Upper lobe of left lung (tissue), 6 donors: Measurements from ENCODE around the gene CNFN. TPM values are rescaled to one million over a fixed set of nuclear protein-coding genes. Genes with fewer than 3 reads are reported as not detected.
"Not testable (repeated sequence)": the region's sequence is repeated elsewhere in the genome, so short reads cannot be mapped to it uniquely, and the experiment has no call there.

Experiments used
- ATAC-seq, 2 donors: fragments of 200-7000 bp; cut with Tn5 transposase; one replicate each; pipeline ENCODE4 v1.9.1; 2022; ENCODE audit warnings: mild to moderate bottlenecking in 2 of 2, moderate library complexity in 2 of 2; ENCODE audit not compliant: low FRiP score in 2 of 2
- DNase-seq, 2 donors: peaks; one replicate each; pipeline ENCODE4 v3.0.0-alpha.2; 2019 to 2020
- H3K27ac ChIP-seq, 4 donors: fragments of 200-600 bp; sonication (generic); one replicate each; pipeline ENCODE4 v1.5.1; 2016 to 2019
- H3K27me3 ChIP-seq, 4 donors: fragments of 200-600 bp; sonication (generic); one replicate each; pipeline ENCODE4 v1.5.1; 2017 to 2019
- H3K36me3 ChIP-seq, 4 donors: fragments of 200-600 bp; sonication (generic); one replicate each; pipeline ENCODE4 v1.5.1; 2016 to 2019
- H3K4me1 ChIP-seq, 4 donors: fragments of 200-600 bp; sonication (generic); one replicate each; pipeline ENCODE4 v1.5.1; 2018 to 2019
- H3K4me3 ChIP-seq, 4 donors: fragments of 200-600 bp; sonication (generic); one replicate each; pipeline ENCODE4 v1.5.1; 2017 to 2019; ENCODE audit warnings: mild to moderate bottlenecking in 2 of 4, moderate library complexity in 1 of 4
- H3K9me3 ChIP-seq, 4 donors: fragments of 200-600 bp; sonication (generic); one replicate each; pipeline ENCODE4 v1.5.1; 2018 to 2019
- CTCF ChIP-seq, 6 experiments: fragments of 450-650 bp in 4 of 6; fragments of 200-600 bp in 2 of 6; sonication (generic) in 2 of 6; IDR thresholded peaks; one replicate each; pipeline ENCODE4 v1.5.1; 2016 to 2019; ENCODE audit warnings: antibody characterized with exemption in 6 of 6
- EP300 ChIP-seq, 4 donors: sonication (generic); formaldehyde crosslinking; IDR thresholded peaks; one replicate each; pipeline ENCODE4 v1.5.1; 2017; ENCODE audit warnings: antibody characterized with exemption in 4 of 4, control low read depth in 2 of 4
- POLR2A ChIP-seq, 4 donors: fragments of 450-650 bp; IDR thresholded peaks; one replicate each; pipeline ENCODE4 v1.5.1; 2016 to 2017; ENCODE audit warnings: antibody characterized with exemption in 4 of 4, mild to moderate bottlenecking in 2 of 4
- POLR2AphosphoS5 ChIP-seq, 2 donors: sonication (generic); formaldehyde crosslinking; IDR thresholded peaks; one replicate each; pipeline ENCODE4 v1.5.1; 2017; ENCODE audit warnings: antibody characterized with exemption in 2 of 2
- WGBS, 2 donors: methylation state at CpG; one replicate each; pipeline ENCODE4 v1.1.5; 2017 to 2018; 5-methylcytosine and 5-hydroxymethylcytosine counted together
- total RNA-seq, 6 donors: library from RNA; depleted of rRNA in 4 of 6; stranded (reverse); fragments of >200 nt in 4 of 6; gene quantifications; one replicate each; pipeline versions ENCODE4 v1.1.0 to v1.2.1, GENCODE V29; 2016 to 2021
- donor health status: DM: no; HTN: no; CAD: no; lungs with moderate emphysema.
- donor health status: DM: no; HTN: yes; CAD: no; lungs with severe emphysema.

The CNFN gene
- total RNA-seq, 6 donors from 2014 or later: 0.46 to 32.5 (median 0.94) TPM; not detected in 3

GRCh38 chr19:42348211-42348610 lies 41.9 kb downstream of the CNFN start:
- ATAC-seq: no peak
- no peak for DNase-seq
- H3K36me3 ChIP-seq: peaks cover 1 to 37% (median 23%) of the 10 kb centered on the region in 4 donors
- no peaks in the 10 kb centered on the region for H3K4me1 ChIP-seq
- no peak overlapping the region for H3K4me3 ChIP-seq
- H3K27ac ChIP-seq: no peak overlapping the region
- H3K27me3 ChIP-seq: no peaks in the 10 kb centered on the region
- no peak for TF ChIP-seq CTCF (IDR thresholded peaks at IDR 0.05)
- TF ChIP-seq EP300 (IDR thresholded peaks at IDR 0.05): no peak
- TF ChIP-seq POLR2A (IDR thresholded peaks at IDR 0.05): no peak
- no peak for TF ChIP-seq POLR2AphosphoS5 (IDR thresholded peaks at IDR 0.05)
- no peaks in the 10 kb centered on the region for H3K9me3 ChIP-seq
- WGBS, 2 donors: 95 to 98% methylated on average over 11 to 14 of the region's 14 CpGs

- H3K9me3 ChIP-seq: no peaks in the 10 kb centered on the region
- DNase-seq (no peak), ATAC-seq (no peak)
- 84 to 87% methylated on average over 6 of the region's 6 CpGs for WGBS, 2 donors
- no peak overlapping the region for H3K4me3 ChIP-seq
- H3K27me3 ChIP-seq: no peaks in the 10 kb centered on the region
- no peak overlapping the region for H3K27ac ChIP-seq
- TF ChIP-seq EP300 (IDR thresholded peaks at IDR 0.05) (no peak), POLR2A (IDR thresholded peaks at IDR 0.05) (no peak), POLR2AphosphoS5 (IDR thresholded peaks at IDR 0.05) (no peak), CTCF (IDR thresholded peaks at IDR 0.05) (no peak)
- no peaks in the 10 kb centered on the region for H3K4me1 ChIP-seq
- H3K36me3 ChIP-seq: peaks cover 0 to 31% (median 13%) of the 10 kb centered on the region in 4 donors
These were observed 44.8 kb downstream of the CNFN start for GRCh38 chr19:42345191-42345812.

- H3K36me3 ChIP-seq: peaks cover 0 to 34% (median 13%) of the 10 kb centered on the region in 4 donors
- DNase-seq: peak in 1 of 2 donors; percentile 71
- WGBS, 2 donors: 91 to 95% methylated on average over 13 to 17 of the region's 18 CpGs
- no peaks in the 10 kb centered on the region for H3K27me3 ChIP-seq
- no peaks in the 10 kb centered on the region for H3K4me1 ChIP-seq
- no peak overlapping the region for H3K4me3 ChIP-seq
- H3K9me3 ChIP-seq: no peaks in the 10 kb centered on the region
- H3K27ac ChIP-seq: no peak overlapping the region
- peak in 1 of 2 donors; percentile 28 for ATAC-seq
- no peak for TF ChIP-seq POLR2A (IDR thresholded peaks at IDR 0.05)
- TF ChIP-seq POLR2AphosphoS5 (IDR thresholded peaks at IDR 0.05): no peak
- TF ChIP-seq CTCF (IDR thresholded peaks at IDR 0.05): no peak
- TF ChIP-seq EP300 (IDR thresholded peaks at IDR 0.05): no peak
These were observed 45.7 kb downstream of the CNFN start for GRCh38 chr19:42344336-42344893.

- WGBS, 2 donors: 91 to 97% methylated on average over 8 to 12 of the region's 17 CpGs
- TF ChIP-seq CTCF (IDR thresholded peaks at IDR 0.05) (no peak), EP300 (IDR thresholded peaks at IDR 0.05) (no peak), POLR2A (IDR thresholded peaks at IDR 0.05) (no peak), POLR2AphosphoS5 (IDR thresholded peaks at IDR 0.05) (no peak)
These were observed 46.6 kb downstream of the CNFN start for GRCh38 chr19:42343344-42344110.

GRCh38 chr19:42339922-42340321 lies 50.2 kb downstream of the CNFN start:
- ATAC-seq, H3K4me1 ChIP-seq, H3K4me3 ChIP-seq, H3K27me3 ChIP-seq, DNase-seq, H3K27ac ChIP-seq, H3K9me3 ChIP-seq: not testable (repeated sequence)
- WGBS, 2 donors: 94% methylated on average over 3 to 4 of the region's 4 CpGs
- H3K36me3 ChIP-seq: peaks cover 0 to 39% (median 16%) of the 10 kb centered on the region in 4 donors

More at GRCh38 chr19:42343344-42344110, 46.6 kb downstream of the CNFN start:
- Histone ChIP-seq H3K4me3 (no peak overlapping the region), H3K4me1 (no peaks in the 10 kb centered on the region), H3K27ac (no peak overlapping the region), H3K9me3 (no peaks in the 10 kb centered on the region), H3K27me3 (no peaks in the 10 kb centered on the region), H3K36me3 (peaks cover 0 to 31% (median 12%) of the 10 kb centered on the region in 4 donors)
- DNase-seq (peak in 1 of 2 donors; percentile 69), ATAC-seq (peak in 1 of 2 donors; percentile 32)

- H3K9me3 ChIP-seq, H3K27me3 ChIP-seq, H3K4me3 ChIP-seq, H3K27ac ChIP-seq, DNase-seq, ATAC-seq, H3K4me1 ChIP-seq: not testable (repeated sequence)
- peaks cover 0 to 40% (median 12%) of the 10 kb centered on the region in 4 donors for H3K36me3 ChIP-seq
- 85 to 95% methylated on average over 7 of the region's 7 CpGs for WGBS, 2 donors
These were observed 50.8 kb downstream of the CNFN start for GRCh38 chr19:42339126-42339860.
